ENCODE results near the gene PTMS. TPM values are rescaled to one million over a fixed set of nuclear protein-coding genes. Genes with fewer than 3 reads are reported as not detected.
A peak's percentile ranks its signal among the peaks of the same experiment; 100 is the strongest.

PTMS gene
- total and polyA plus RNA-seq, 2 of the 13 experiments (the other 11 are each of a cell fraction or from before 2014, with no cell fraction given): 40.5 to 82.4 TPM

- TF ChIP-seq HNF1A (IDR thresholded peaks at IDR 0.05; ENCODE audit: low read depth) (0 out of 2 replicates have a peak, but pooled peaks have one; percentile 34), HNF1A (CRISPR knock-in tag; IDR thresholded peaks at IDR 0.05; ENCODE audit: borderline replicate concordance) (no peak), ZNF816 (CRISPR knock-in tag; IDR thresholded peaks at IDR 0.05; ENCODE audit: borderline replicate concordance) (no peak; the same call in 1 of the 2 replicates), ZNF737 (CRISPR knock-in tag; IDR thresholded peaks at IDR 0.05; ENCODE audit: borderline replicate concordance) (no peak), KMT2B (CRISPR knock-in tag; IDR thresholded peaks at IDR 0.05) (0 out of 2 replicates have a peak, but pooled peaks have one; percentile 51), ASH2L (IDR thresholded peaks at IDR 0.05; ENCODE audit: insufficient read length, low read depth, low read length) (peak; percentile 49), ZNF468 (CRISPR knock-in tag; IDR thresholded peaks at IDR 0.05) (no peak), TFDP2 (CRISPR knock-in tag; IDR thresholded peaks at IDR 0.05) (peak; percentile 53; the same call in 1 of the 2 replicates), ZNF552 (CRISPR knock-in tag; IDR thresholded peaks at IDR 0.05; ENCODE audit: borderline replicate concordance) (0 out of 2 replicates have a peak, but pooled peaks have one; percentile 29), NR2F2 (IDR thresholded peaks at IDR 0.05; ENCODE audit: borderline replicate concordance, low read depth) (no peak), NR2C2 (CRISPR knock-in tag; IDR thresholded peaks at IDR 0.05; ENCODE audit: borderline replicate concordance) (no peak), ZNF672 (CRISPR knock-in tag; IDR thresholded peaks at IDR 0.05) (peak; percentile 74; the same call in 1 of the 2 replicates), MTA1 (CRISPR knock-in tag; IDR thresholded peaks at IDR 0.05; ENCODE audit: borderline replicate concordance) (peak; percentile 90; the same call in 1 of the 2 replicates), AGO1 (IDR thresholded peaks at IDR 0.05; ENCODE audit: low read depth, low read length, poor library complexity, severe bottlenecking) (peak; percentile 81), DMAP1 (CRISPR knock-in tag; IDR thresholded peaks at IDR 0.05) (peak; percentile 54), ZNF724P (CRISPR knock-in tag; IDR thresholded peaks at IDR 0.05; ENCODE audit: borderline replicate concordance) (peak; percentile 86; the same call in 1 of the 2 replicates), FLYWCH1 (CRISPR knock-in tag; IDR thresholded peaks at IDR 0.05) (no peak), ZNF7 (CRISPR knock-in tag; IDR thresholded peaks at IDR 0.05) (no peak), HDAC2 (CRISPR knock-in tag; IDR thresholded peaks at IDR 0.05) (peak; percentile 82), CENPBD1 (CRISPR knock-in tag; IDR thresholded peaks at IDR 0.05; ENCODE audit: borderline replicate concordance, low read depth) (no peak), ZNF10 (CRISPR knock-in tag; IDR thresholded peaks at IDR 0.05; ENCODE audit: borderline replicate concordance, low read depth) (no peak), ZNF550 (CRISPR knock-in tag; IDR thresholded peaks at IDR 0.05; ENCODE audit: borderline replicate concordance) (no peak)
These were observed 12.7 kb downstream of the PTMS start (continued) for GRCh38 chr12:6778574-6779550.

Measured in HepG2 (cell line).